ENCODE results near the gene ADPRM.

DNA sequence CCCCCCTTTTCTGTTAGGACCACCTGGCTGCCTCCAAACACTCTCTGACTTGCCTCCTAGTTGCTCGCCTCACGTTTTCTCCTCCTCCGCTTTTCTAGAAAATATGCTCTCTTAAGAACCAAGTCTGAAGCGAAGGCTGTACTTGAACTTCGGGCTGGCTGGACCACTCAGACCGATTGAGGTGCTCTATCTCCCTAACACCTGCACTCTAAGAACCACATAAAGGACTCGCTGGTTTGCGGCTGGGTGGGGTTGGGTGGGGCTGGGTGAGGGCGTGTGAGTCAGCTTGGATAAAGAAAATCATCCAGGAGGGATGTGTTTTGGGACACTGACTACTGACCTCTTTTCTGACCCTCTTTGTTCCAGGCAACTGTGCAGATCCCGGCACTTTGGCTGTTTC, 55.3 kb downstream of the ADPRM start:
- TF ChIP-seq, protein P1, sequence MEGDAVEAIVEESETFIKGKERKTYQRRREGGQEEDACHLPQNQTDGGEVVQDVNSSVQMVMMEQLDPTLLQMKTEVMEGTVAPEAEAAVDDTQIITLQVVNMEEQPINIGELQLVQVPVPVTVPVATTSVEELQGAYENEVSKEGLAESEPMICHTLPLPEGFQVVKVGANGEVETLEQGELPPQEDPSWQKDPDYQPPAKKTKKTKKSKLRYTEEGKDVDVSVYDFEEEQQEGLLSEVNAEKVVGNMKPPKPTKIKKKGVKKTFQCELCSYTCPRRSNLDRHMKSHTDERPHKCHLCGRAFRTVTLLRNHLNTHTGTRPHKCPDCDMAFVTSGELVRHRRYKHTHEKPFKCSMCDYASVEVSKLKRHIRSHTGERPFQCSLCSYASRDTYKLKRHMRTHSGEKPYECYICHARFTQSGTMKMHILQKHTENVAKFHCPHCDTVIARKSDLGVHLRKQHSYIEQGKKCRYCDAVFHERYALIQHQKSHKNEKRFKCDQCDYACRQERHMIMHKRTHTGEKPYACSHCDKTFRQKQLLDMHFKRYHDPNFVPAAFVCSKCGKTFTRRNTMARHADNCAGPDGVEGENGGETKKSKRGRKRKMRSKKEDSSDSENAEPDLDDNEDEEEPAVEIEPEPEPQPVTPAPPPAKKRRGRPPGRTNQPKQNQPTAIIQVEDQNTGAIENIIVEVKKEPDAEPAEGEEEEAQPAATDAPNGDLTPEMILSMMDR (IDR thresholded peaks at IDR 0.05): no peak
- TF ChIP-seq, protein P2, sequence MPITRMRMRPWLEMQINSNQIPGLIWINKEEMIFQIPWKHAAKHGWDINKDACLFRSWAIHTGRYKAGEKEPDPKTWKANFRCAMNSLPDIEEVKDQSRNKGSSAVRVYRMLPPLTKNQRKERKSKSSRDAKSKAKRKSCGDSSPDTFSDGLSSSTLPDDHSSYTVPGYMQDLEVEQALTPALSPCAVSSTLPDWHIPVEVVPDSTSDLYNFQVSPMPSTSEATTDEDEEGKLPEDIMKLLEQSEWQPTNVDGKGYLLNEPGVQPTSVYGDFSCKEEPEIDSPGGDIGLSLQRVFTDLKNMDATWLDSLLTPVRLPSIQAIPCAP (CRISPR knock-in tag; IDR thresholded peaks at IDR 0.05): no peak
- TF ChIP-seq ELF4 (CRISPR knock-in tag; IDR thresholded peaks at IDR 0.05; ENCODE audit: low read depth): no peak
- TF ChIP-seq, protein P3, sequence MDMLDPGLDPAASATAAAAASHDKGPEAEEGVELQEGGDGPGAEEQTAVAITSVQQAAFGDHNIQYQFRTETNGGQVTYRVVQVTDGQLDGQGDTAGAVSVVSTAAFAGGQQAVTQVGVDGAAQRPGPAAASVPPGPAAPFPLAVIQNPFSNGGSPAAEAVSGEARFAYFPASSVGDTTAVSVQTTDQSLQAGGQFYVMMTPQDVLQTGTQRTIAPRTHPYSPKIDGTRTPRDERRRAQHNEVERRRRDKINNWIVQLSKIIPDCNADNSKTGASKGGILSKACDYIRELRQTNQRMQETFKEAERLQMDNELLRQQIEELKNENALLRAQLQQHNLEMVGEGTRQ (CRISPR knock-in tag; IDR thresholded peaks at IDR 0.05): no peak

Data from WTC11 (cell line).